ENCODE measurements around the gene GYS1. TPM values are rescaled to one million over a fixed set of nuclear protein-coding genes. Genes with fewer than 3 reads are reported as not detected.

Gene GYS1
- total RNA-seq, 1 donor from 2014 or later, result 88.6 TPM

DNA sequence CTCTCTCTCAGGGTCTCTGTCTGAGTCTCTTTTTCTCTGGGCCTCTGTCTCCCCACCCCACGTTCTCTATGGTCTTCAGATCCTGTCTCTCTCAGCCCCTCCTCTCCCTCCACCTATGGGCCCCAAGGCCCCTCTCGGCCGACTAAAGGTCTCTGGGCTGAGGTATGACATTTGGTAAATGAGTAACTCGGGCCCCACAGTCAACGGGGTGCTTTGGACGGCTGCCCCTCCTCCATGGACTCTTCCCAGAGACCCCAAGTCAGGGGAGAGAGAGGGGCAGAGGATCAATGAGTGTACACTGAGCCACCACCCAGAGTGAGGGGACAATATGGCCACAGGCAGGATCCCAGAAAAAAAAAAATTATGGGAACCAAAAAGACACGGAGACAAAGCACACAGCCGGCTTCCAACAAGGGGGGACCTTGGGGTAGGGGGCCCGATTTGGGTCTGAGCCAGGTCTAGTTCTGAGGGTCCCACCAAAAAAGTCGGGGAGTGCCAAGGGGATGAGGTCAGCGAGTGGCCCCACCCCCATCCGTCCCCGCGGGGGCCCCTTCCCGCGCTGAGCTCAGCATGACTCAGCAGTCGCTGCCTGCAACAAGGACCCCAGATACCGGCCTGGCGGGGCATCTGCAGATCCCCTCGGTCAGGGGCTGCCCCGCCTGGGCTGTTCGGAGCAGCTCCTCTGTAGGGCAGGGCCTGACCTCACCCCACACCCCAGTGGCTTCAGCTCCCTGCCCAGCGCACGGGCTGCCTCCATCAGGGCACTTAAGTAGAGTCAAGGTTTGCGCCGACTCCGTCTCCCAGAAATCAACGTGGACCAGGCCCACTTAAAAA is 29.5 kb downstream of the GYS1 start:
- DNase-seq, result peak; percentile 76

DNA sequence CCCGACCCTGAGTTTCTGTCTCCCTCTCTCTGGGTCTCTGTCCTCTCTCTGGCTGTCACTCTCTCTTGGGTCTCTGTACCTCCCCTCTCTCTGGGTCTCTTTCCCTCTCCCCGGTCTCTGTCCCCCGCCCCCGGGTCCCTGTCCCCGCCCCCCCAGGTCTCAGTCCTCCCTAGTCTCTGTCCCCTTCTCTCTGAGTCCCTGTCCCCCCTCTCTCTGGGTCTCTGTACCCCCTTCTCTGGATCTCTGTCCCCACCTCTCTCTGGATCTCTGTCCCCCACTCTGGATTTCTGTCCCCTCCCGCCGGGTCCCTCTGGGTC is 30.3 kb downstream of the GYS1 start:
- no peak for DNase-seq

DNA sequence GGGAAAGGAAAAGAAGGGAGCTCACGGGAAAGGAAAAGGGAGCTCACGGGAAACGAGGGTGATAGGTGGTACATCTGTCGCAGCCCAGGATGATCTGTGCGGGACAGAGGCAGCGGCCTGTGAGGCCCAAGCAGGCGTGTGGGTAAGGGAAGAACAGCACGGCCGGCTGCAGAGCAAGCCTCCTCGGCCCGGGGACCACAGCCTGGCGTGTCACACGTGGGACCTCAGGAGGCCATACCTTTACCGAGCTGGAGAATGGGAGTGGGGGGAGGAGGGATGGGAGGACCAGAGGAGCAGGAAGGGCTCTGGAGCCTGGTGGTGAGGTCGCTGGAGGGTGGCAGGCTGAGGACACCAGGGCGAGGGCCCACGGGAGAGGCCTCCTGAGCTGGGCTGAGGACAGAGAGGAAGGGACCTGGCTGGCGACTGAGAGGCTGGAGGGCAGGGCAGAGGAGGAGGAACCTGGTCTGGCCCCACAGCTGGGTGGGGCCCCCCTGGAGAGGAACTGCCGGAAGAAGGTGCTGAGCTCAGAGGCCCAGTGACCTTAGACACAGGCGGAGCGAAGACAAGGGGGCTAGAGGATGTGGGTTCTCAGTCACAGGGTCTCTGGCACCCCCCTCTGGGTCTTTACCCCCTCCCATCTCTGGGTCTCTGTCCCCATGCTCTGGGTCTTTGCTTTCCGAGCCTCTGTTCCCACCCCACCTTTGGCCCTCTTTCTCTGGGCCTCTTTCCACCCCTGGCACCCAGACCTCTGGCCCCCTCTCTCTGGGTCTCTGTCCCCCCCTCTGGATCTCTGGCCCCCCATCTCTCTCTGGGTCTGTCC is 30.9 kb downstream of the GYS1 start:
- DNase-seq, result no peak

- DNase-seq, result no peak
Observed at GRCh38 chr19:48961673-48962028, 31.5 kb downstream of the GYS1 start.

DNA sequence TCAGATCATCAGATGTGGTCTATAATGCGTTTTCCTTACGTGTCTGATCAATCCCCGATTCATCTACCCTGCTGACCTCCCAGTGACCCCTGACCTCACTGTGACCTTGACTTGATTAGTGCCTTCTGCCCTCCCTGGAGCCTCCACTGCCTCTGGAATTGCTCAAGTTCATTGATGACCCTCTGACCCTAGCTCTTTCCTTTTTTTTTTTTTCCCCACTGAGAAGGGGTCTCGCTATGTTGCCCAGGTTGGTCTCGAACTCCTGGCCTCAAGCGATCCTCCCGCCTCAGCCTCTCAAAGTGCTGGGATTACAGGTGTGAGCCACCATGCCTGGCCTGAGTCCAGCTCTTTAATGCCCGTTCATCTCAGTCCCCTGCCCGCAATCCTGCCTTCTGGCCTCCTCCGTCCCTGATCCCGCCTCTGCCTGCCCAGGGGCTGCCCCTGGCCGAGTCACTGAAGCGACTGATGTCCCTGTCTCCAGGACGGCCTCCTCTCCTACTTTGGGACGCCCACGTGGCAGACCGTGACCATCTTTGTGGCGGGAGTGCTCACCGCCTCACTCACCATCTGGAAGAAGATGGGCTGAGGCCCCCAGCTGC is 32.0 kb downstream of the GYS1 start:
- DNase-seq, result no peak

DNA sequence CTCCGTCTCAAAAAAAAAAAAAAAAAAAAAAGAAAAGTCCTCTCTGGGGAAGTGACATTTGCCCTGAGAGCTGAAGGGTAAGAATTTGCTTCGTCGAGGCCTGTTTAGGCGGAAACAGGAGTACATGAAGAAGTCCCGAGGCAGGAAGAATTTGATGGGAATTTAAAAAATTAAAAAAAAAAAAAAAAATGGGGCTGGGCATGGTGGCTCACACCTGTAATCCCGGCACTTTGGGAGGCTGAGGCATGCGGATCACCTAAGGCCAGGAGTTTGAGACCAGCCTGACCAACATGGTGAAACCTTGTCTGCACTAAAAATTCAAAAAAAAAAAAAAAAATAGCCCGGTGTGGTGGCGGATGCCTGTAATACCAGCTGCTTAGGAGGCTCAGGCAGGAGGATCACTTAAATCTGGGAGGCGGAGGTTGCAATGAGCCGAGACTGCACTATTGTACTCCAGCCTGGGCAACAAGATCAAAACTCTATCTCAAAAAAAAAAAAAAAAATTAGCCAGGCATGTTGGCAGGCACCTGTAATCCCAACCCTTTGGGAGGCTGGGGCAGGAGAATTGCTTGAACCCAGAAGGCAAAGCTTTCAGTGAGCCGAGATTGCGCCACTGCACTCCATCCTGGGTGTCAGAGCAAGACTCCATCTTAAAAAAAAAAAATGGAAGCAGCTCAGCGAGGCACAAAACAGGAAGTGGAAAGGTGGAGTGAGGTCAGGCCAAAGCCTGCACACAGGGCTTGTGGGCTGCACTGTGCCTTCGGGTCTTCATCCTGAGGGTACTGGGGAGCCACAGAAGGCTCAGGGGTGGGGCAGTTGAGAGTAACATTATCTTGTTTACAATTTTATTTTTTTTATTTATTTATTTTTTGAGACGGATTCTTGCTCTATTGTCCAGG is 33.5 kb downstream of the GYS1 start:
- DNase-seq, result no peak

DNA sequence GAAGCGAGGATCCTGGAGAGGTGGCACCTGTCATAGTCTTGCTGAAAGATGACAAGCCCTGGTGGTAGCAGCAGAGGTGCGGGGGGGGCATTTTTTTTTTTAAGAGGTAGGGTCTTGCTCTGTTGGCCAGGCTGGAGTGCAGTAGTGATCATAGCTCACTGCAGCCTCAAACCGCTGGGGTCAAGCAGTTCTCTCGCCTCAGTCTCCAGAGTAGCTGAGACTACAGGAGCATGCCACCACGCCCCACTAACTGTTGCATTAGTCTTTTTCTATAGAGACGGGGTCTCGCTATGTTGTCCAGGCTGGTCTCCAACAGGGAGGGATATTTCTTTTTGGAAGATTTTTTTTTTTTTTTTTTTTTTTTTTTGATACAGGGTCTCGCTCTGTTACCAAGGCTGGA is 35.1 kb downstream of the GYS1 start:
- DNase-seq, result no peak

DNA sequence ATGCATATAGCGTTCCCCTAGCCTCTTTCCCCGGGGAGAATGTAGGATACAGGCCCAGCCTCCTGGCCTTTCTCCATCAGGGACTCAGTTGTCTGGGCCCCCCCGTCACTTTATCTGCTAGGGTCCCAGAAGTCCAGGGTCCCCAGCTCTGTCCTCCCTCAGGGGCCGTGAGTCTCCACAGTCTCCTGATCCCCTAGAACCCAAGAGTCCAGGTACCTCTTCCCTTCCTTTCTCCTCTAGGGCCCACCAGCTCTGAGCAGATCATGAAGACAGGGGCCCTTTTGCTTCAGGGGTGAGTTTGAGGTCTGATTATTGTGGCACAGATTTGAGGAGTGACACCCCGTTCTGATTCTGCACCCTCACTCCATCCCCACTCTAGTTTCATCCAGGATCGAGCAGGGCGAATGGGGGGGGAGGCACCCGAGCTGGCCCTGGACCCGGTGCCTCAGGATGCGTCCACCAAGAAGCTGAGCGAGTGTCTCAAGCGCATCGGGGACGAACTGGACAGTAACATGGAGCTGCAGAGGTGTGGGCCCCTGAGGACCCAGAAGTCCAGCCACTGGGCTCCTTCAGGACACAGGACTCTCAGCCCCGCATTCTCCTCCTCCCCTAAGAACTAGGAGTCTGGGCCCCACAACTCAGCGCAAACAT is 37.7 kb downstream of the GYS1 start:
- no peak for DNase-seq

GRCh38 chr19:48954595-48955307 is 38.4 kb downstream of the GYS1 start, which contains the start of gene BAX:
BAX (plus strand) TSS chr19:48954875; CDS start chr19:48954929, 54 bp downstream.
- DNase-seq, result peak; percentile 99

DNA sequence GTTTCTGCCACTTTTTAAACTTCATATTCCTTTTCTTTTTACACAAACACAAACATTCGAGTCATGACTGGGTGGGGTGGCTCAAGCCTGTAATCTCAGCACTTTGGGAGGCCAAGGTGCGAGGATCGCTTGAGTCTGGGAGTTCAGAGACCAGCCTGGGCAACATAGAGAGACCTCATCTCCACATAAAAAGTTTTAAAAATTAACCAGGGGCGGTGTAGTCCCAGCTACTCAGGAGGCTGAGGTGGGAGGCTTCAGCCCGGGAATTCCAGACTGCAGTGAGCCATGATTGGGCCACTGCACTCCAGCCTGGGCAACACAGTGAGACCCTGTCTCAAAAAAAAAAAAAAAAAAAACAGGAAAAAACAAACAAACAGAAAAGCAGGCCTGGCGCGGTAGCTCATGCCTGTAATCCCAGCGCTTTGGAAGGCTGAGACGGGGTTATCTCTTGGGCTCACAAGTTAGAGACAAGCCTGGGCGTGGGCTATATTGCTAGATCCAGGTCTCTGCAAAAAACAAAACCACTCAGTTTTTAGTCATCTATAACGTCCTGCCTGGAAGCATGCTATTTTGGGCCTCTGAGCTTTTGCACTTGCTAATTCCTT is 39.0 kb downstream of the GYS1 start:
- no peak for DNase-seq

DNA sequence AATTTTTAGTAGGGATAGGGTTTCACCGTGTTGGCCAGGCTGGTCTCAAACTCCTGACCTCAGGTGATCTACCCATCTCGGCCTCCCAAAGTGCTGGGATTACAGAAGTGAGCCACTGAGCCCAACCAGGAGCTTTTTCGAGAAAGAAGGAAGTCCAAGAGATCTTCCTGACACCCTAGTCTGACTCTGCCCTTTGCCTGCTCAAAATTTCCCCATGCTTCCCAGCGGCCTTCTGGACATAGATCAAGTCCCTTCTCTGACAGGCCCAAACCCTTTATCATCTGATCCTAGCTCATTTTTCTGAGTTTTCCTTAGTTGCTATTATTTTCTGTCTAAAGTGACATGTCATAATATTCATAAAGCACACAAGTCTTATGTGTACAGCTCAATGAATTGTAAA is 40.0 kb downstream of the GYS1 start:
- no peak for DNase-seq

- no peak for DNase-seq
Observed at GRCh38 chr19:48950830-48951519, 42.1 kb downstream of the GYS1 start.

GRCh38 chr19:48950159-48950558 is 43.0 kb downstream of the GYS1 start:
- no peak for DNase-seq

- no peak for DNase-seq
Observed at GRCh38 chr19:48947258-48947542, 45.9 kb downstream of the GYS1 start.

DNA sequence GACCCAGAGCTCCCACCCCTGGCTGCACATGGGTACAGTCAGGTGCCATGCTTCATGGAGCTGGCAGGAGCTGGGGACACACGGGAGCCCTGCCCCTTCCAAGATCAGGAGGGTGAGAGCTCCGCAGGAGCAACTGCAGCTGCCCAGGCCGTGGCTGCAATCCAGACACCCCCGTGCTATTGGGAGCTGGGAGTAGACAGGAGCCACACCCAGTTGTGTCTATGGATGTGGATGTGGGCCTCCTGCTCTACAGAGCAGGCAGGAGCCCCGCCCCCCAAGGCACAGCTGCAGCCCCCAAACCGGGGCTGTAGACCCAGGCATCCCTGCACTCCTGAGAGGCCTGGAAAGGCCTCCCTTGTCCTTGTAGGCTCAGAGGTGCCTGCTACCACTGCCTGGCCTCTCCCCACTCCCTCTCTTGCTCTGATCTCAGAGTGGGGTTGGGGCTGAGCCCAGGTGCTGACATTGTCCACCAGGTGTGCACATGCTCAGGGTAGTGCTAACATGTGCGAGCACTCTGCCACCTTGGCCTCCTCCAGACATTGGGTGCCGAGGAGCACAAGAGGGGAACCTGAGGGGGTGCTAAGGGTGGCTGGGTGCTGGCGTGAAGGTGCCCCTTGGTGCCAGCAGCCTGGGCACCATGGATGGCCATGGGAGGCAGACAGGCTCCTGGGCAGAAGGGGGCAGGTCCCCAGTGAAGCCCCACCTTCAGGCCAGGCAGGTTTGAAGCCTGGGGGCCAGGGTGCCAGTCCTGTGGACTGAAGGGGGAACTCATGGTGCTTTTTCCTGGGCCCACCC is 46.4 kb downstream of the GYS1 start:
- peak; percentile 57 for DNase-seq

DNA sequence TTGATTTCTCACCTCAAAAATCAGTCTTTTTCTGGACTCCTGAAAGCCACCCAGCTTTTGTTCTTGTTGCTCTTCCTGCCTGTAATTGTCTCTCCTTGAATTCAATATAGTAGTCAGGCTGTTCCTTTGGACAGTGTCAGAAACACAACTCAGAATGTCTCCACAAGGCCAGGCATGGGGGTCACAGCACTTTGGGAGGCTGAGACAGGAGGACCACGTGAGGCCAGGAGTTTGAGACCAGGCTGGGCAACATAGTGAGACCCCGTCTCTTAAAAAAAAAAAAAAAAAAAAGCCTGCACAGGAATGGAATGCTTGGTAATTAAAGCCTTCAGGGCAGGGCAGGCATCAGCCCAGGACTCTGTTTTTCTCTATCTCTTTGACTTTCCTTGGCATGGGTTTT is 47.3 kb downstream of the GYS1 start:
- no peak for DNase-seq

GRCh38 chr19:48945415-48945814 is 47.7 kb downstream of the GYS1 start:
- DNase-seq, result no peak

DNA sequence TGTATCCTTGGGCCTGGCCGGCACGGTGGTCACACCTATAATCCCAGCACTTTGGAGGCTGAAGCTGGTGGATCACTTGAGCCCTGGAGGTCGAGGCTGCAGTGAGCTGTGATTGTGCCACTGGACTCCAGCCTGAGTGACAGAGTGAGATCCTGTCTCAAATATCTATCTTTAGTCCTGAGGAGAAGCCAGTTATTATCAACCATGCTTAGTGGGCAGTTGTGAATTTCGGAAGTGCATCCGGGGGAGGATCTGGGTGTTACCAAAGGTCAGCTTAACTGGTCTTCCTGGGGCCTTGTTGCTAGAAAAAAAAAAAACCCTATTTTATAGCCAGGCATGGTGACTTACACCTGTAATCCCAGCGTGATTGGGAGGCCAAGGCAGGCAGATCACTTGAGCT is 50.0 kb downstream of the GYS1 start:
- DNase-seq, result no peak

DNA sequence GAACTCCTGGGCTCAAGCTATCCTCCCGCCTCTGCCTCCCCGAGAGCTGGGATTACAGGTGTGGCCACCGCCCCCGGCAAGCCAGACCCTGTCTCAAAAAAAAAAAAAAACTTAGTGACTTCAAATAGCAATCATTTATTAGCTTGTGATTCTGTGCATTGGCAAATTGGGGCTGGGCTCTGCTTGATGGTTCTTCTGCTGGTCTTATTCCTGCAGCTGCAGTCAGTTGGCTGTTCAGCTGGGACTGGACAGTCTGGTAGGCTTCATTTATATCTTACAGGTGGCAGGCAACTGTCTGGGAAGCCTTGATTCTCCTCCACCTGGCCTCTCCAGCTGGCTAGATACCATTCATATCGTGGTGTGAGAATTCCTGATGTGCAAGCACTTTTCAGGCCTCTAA is 52.2 kb downstream of the GYS1 start:
- no peak for DNase-seq
